AG08395 (cell line): ENCODE measurements around the gene SLC6A9.

Experiments
- DNase-seq: peaks from one replicate; pipeline ENCODE4 v3.0.0; 2012; ENCODE audit warnings: mixed read lengths, low spot score

Gene SLC6A9

GRCh38 chr1:44029260-44029910 is 1.9 kb downstream of the SLC6A9 start:
- peak; percentile 35 for DNase-seq

GRCh38 chr1:44027320-44027719 is 3.9 kb downstream of the SLC6A9 start:
- no peak for DNase-seq

- no peak for DNase-seq
Observed at GRCh38 chr1:44025816-44026215, 5.4 kb downstream of the SLC6A9 start.

- DNase-seq = no peak
Observed at GRCh38 chr1:44024903-44025525, 6.2 kb downstream of the SLC6A9 start.

- DNase-seq = no peak
Observed at GRCh38 chr1:44024031-44024902, 7.0 kb downstream of the SLC6A9 start.

GRCh38 chr1:44021581-44022321 is 9.5 kb downstream of the SLC6A9 start:
- no peak for DNase-seq

- no peak for DNase-seq
Observed at GRCh38 chr1:44021156-44021555, 10.1 kb downstream of the SLC6A9 start.

- DNase-seq = no peak
Observed at GRCh38 chr1:44020464-44020863, 10.8 kb downstream of the SLC6A9 start.

- DNase-seq = no peak
Observed at GRCh38 chr1:44019466-44019948, 11.8 kb downstream of the SLC6A9 start.

GRCh38 chr1:44016890-44017400 is 14.3 kb downstream of the SLC6A9 start:
- DNase-seq = no peak

GRCh38 chr1:44016041-44016889 is 15.0 kb downstream of the SLC6A9 start:
- DNase-seq = no peak

- DNase-seq = no peak
Observed at GRCh38 chr1:44015206-44015605, 16.1 kb downstream of the SLC6A9 start.

GRCh38 chr1:44014365-44015104 is 16.7 kb downstream of the SLC6A9 start:
- no peak for DNase-seq

GRCh38 chr1:44013949-44014348 is 17.3 kb downstream of the SLC6A9 start:
- DNase-seq = no peak

GRCh38 chr1:44012941-44013609 is 18.2 kb downstream of the SLC6A9 start:
- no peak for DNase-seq

- DNase-seq = no peak
Observed at GRCh38 chr1:44012404-44012803, 18.9 kb downstream of the SLC6A9 start.

- no peak for DNase-seq
Observed at GRCh38 chr1:44010935-44011471, 20.3 kb downstream of the SLC6A9 start.

GRCh38 chr1:44008259-44008658 is 23.0 kb downstream of the SLC6A9 start:
- no peak for DNase-seq

- DNase-seq = no peak
Observed at GRCh38 chr1:44002606-44003157, 28.6 kb downstream of the SLC6A9 start.
